GM10266 (cell line): Measurements from ENCODE around the gene PCID2.

Experiments
- DNase-seq: peaks from one replicate; pipeline ENCODE4 v3.0.0; 2012; ENCODE audit errors: extremely low spot score
- CTCF ChIP-seq: IDR thresholded peaks from 2 replicates; pipeline ENCODE4 v1.5.1; 2012; ENCODE audit warnings: mild to moderate bottlenecking, low read depth; ENCODE audit not compliant: control insufficient read depth, insufficient read depth; ENCODE audit errors: missing control alignments

PCID2 gene

DNA sequence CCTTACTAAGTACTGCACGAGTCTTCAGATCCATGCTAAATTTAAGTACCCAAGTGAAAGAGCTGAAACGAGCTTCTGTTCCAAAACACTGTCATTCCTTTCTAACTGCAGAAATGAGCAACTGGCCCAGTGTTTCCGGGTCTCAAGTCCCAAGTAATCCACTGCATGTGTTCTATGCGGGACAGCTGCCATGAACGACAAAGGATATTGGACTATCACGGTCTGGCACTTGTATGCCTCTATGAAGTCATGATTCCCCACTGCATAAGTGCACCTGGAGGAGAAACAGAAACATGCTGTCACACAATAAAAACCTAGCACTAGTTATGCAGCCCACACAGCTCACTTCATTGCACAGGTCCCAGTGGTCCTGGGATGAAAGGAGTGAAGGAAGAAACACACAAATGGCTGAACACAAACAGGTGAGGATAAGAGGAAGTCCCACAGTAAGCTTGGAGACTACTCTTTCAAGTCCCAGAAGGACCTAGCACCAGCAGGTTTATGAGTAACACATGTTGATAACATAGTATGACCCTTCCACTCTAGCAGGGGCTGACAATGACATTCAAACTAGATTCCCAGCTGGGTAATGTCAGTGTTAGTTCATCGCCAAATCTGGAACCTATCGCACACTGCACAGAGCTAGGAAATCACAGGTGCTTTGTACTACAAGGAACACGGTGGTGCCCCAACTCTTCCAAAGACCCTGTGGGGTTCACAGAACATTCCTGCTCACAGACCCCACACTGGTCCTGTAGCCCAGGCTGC lies 11.3 kb downstream of the PCID2 start:
- no peak for TF ChIP-seq CTCF
- no peak for DNase-seq

DNA sequence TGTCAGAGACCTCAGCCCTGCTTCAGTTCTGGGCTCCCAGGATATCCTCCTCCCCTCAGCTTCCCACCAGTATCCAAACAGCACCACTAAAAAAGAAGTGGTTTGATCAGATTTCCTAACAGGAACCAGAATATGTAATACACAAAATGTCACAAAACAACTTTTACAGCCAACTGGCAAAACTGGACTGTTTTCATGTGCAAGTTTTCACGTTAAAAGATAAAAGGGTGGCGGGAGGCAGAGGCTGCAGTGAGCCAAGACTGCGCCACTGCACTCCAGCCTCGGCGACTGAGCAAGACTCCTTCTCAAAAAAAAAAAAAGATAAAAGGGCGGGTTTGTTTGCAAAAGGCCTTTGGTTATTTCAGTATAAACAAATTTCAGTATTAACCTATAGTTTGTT lies 13.1 kb downstream of the PCID2 start:
- TF ChIP-seq CTCF = no peak
- DNase-seq = no peak

DNA sequence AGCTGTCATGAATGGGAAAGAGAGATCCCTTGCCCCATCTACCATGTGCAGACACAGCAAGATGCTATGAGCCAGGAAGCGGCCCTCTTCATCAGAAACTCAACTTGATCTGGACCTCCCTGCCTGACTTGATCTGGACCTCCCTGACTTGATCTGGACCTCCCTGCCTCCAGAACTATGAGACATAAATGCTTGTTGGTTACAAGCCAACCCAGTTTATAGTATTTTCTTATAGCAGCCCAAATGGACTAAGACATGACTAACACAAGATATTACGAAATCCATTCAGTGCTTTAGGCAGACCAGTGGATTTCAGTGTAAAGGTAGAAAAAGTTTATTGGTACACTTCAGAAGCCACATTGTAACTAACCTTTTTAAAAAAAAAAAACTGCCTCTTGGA lies 15.6 kb downstream of the PCID2 start:
- no peak for TF ChIP-seq CTCF
- no peak for DNase-seq

GRCh38 chr13:113192279-113192678 lies 16.2 kb downstream of the PCID2 start:
- DNase-seq = no peak

DNA sequence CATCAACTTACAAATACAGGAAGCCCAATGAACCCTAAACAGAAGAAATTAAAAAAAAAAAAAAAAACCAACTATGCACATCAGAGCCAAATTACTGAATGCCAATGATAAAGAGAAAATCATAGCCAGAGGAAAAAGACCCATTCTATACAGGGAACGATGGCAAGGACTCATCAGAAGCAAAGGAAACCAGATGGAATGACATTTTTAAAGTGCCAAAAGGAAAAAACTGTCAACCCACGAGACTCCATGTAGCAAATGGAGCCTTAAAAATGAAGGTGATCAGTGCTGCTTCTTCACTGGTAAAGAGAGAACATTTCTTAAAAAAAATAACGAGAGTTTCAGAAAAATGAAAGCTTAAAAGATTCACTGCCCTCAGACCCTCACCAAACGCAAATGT lies 18.3 kb downstream of the PCID2 start:
- no peak for DNase-seq
- TF ChIP-seq CTCF = no peak

More at GRCh38 chr13:113192279-113192678, 16.2 kb downstream of the PCID2 start:
- no peak for TF ChIP-seq CTCF

- TF ChIP-seq CTCF = no peak
- no peak for DNase-seq
These were observed 20.4 kb downstream of the PCID2 start for GRCh38 chr13:113187883-113188665.

- DNase-seq = no peak
- TF ChIP-seq CTCF = no peak
These were observed 21.2 kb downstream of the PCID2 start for GRCh38 chr13:113187263-113187669.
